Osteocyte (in vitro differentiated cells): ENCODE measurements around the gene RPS6KA2. TPM values are rescaled to one million over a fixed set of nuclear protein-coding genes. Genes with fewer than 3 reads are reported as not detected.

Source experiments
- DNase-seq: peaks from one replicate; pipeline ENCODE4 v3.0.0; 2021; ENCODE audit warnings: mixed read lengths; ENCODE audit not compliant: unreplicated experiment; ENCODE audit errors: extremely low spot score
- H3K27ac Mint-ChIP-seq: one replicate; pipeline ENCODE4 v1.8.0; 2021; ENCODE audit warnings: mild to moderate bottlenecking, mixed read lengths; ENCODE audit not compliant: unreplicated experiment
- H3K27me3 Mint-ChIP-seq: one replicate; pipeline ENCODE4 v1.8.0; 2021; ENCODE audit warnings: mixed read lengths; ENCODE audit not compliant: unreplicated experiment
- H3K36me3 Mint-ChIP-seq: one replicate; pipeline ENCODE4 v1.8.0; 2021; ENCODE audit warnings: mixed read lengths; ENCODE audit not compliant: unreplicated experiment
- H3K4me1 Mint-ChIP-seq: one replicate; pipeline ENCODE4 v1.8.0; 2021; ENCODE audit warnings: mixed read lengths; ENCODE audit not compliant: unreplicated experiment
- H3K4me3 Mint-ChIP-seq: one replicate; pipeline ENCODE4 v1.8.0; 2021; ENCODE audit warnings: mild to moderate bottlenecking, moderate library complexity, mixed read lengths; ENCODE audit not compliant: unreplicated experiment
- H3K9me3 Mint-ChIP-seq: one replicate; pipeline ENCODE4 v1.8.0; 2021; ENCODE audit warnings: mixed read lengths; ENCODE audit not compliant: unreplicated experiment
- CTCF ChIP-seq: fragments of 200-600 bp; sonication (generic); IDR thresholded peaks from 2 replicates; pipeline ENCODE4 v1.5.0; 2021; ENCODE audit warnings: antibody characterized with exemption, mild to moderate bottlenecking, moderate library complexity
- total RNA-seq: library from RNA; stranded (reverse); gene quantifications from 2 replicates; pipeline ENCODE4 v1.2.1, GENCODE V29; 2021

Gene RPS6KA2
- total RNA-seq, 1 donor from 2014 or later: 89.9 TPM

GRCh38 chr6:166566026-166567011 lies 60.7 kb downstream of the RPS6KA2 start:
- Mint-ChIP-seq H3K9me3 (no peaks in the 10 kb centered on the region), H3K27me3 (no peaks in the 10 kb centered on the region), H3K4me3 (peak overlapping the region; percentile 30), H3K27ac (peak overlapping the region; percentile 91), H3K36me3 (peaks cover 15% of the 10 kb centered on the region), H3K4me1 (peaks cover 30% of the 10 kb centered on the region)
- DNase-seq: no peak
- TF ChIP-seq CTCF: no peak

DNA sequence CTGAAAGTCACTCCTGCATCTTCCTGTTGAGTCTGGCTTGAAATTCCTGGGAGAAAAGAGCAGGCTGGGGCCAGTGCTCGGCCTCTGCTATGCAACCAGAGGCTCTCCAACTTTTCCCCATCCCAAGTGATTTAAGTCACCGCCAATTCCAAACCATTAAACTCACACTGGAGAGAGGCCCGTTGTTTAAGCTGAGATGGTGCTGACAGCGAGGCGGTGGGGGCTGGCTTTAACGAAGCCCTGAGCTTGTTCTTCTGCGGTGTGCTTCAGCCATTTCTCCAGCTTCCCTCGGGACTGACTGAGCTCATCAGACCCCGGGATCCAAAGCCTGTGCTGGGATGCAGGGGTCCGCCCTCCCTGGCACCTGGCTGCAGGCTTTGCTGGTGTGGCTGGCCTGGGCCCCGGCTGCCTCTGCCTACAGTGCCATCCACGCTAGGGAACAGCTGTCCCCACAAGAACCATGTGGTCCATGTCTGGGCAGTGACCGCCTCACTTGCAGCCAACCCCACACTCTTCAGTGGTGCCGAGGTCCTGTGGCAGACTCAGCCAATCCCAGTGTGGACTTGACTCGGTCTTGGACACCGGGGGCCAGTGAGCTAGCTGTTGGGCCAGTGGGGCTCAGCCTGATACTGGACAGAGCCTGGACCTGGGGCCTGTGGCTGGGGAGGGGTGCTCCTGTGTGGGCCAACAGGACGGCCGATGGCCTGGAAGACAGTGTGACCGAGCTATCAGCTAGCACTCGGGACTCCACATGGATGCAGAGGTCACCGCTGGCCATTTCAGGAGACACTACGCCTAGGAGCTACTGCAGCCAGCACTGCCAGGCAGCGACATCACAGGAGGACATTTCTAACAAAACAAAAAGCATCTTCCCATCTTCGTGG lies 61.7 kb downstream of the RPS6KA2 start:
- Mint-ChIP-seq H3K27ac (peak overlapping the region; percentile 56), H3K36me3 (peaks cover 22% of the 10 kb centered on the region), H3K9me3 (peaks cover under 1% of the 10 kb centered on the region), H3K27me3 (no peaks in the 10 kb centered on the region), H3K4me3 (no peak overlapping the region), H3K4me1 (peaks cover 22% of the 10 kb centered on the region)
- TF ChIP-seq CTCF: no peak
- DNase-seq: no peak

- H3K36me3 Mint-ChIP-seq: peaks cover 27% of the 10 kb centered on the region
- H3K27me3 Mint-ChIP-seq: no peaks in the 10 kb centered on the region
- H3K4me3 Mint-ChIP-seq: no peak overlapping the region
- peaks cover 19% of the 10 kb centered on the region for H3K4me1 Mint-ChIP-seq
- H3K27ac Mint-ChIP-seq: no peak overlapping the region
- TF ChIP-seq CTCF: no peak
- DNase-seq: no peak
- H3K9me3 Mint-ChIP-seq: peaks cover 16% of the 10 kb centered on the region
Measured at GRCh38 chr6:166563805-166564204, 63.2 kb downstream of the RPS6KA2 start.

DNA sequence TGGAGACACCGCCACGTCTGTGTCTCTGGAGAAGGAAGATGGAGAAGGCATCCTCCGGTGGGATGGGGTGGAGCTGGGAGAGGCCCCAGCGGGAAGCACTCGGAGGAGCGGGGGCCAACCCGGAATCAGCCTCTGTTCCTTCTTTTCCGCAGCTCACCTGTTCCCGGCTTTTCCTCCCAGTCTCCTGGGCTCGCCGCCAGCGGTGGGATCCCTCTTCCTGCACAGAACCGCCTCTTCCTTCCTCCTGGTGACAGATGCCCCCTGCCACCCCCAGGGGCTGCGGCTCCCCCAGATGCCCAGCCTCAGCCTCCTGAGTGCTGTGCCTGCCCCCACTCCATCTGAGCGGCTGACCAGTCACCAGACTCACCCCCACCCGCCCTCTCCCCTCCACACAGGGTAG lies 63.9 kb downstream of the RPS6KA2 start:
- H3K36me3 Mint-ChIP-seq: peaks cover 30% of the 10 kb centered on the region

More for the DNA sequence above, 63.9 kb downstream of the RPS6KA2 start:
- H3K4me1 Mint-ChIP-seq: peaks cover 18% of the 10 kb centered on the region
- no peak for DNase-seq
- H3K27ac Mint-ChIP-seq: no peak overlapping the region
- peaks cover 16% of the 10 kb centered on the region for H3K9me3 Mint-ChIP-seq
- TF ChIP-seq CTCF: no peak
- H3K27me3 Mint-ChIP-seq: no peaks in the 10 kb centered on the region
- H3K4me3 Mint-ChIP-seq: no peak overlapping the region
